Breast epithelium (tissue), 3 donors: ENCODE measurements around the gene DUS4L.

Experiments used
- CTCF ChIP-seq, 3 donors: fragments of 450-650 bp; IDR thresholded peaks; one replicate each; pipeline ENCODE4 v1.5.1; 2016 to 2017; ENCODE audit warnings: antibody characterized with exemption in 3 of 3, mild to moderate bottlenecking in 3 of 3, moderate library complexity in 3 of 3
- POLR2AphosphoS5 ChIP-seq, 3 donors: sonication (generic); formaldehyde crosslinking; IDR thresholded peaks; one replicate each; pipeline ENCODE4 v1.6.1; 2017; ENCODE audit warnings: antibody characterized with exemption in 3 of 3

- TF ChIP-seq CTCF (IDR thresholded peaks at IDR 0.05), result no peak
- TF ChIP-seq POLR2AphosphoS5 (IDR thresholded peaks at IDR 0.05), result no peak
Measured at GRCh38 chr7:107543338-107543993, 20.3 kb upstream of the DUS4L start.
